Measurements from ENCODE around the gene PFAS. TPM values are rescaled to one million over a fixed set of nuclear protein-coding genes. Genes with fewer than 3 reads are reported as not detected.
A peak's percentile ranks its signal among the peaks of the same experiment; 100 is the strongest.

PFAS gene
- total RNA-seq, 1 donor from 2014 or later = 28.3 TPM

GRCh38 chr17:8288336-8289102 is 39.4 kb downstream of the PFAS start, which contains the start of gene RANGRF:
Gene RANGRF (plus strand): TSS chr17:8288670. CDS start chr17:8288789, 119 bp downstream.
- Histone ChIP-seq H3K9me3 (no peaks in the 10 kb centered on the region), H3K36me3 (no peaks in the 10 kb centered on the region), H3K27ac (peak within 1 kb of the TSS; percentile 95), H3K4me1 (peaks cover 24% of the 10 kb centered on the region), H3K4me3 (peak within 1 kb of the TSS; percentile 79), H3K27me3 (no peaks in the 10 kb centered on the region)
- ATAC-seq (peak; percentile 92), DNase-seq (peak; percentile 95)
- intact Hi-C loops (cut with DNase I) = no loop called here
- TF ChIP-seq CTCF (IDR thresholded peaks at IDR 0.05) = no peak

GRCh38 chr17:8289103-8289397 is 40.0 kb downstream of the PFAS start:
- Histone ChIP-seq H3K4me3 (peak overlapping the region; percentile 79), H3K36me3 (no peaks in the 10 kb centered on the region), H3K4me1 (peaks cover 24% of the 10 kb centered on the region), H3K9me3 (no peaks in the 10 kb centered on the region), H3K27ac (peak overlapping the region; percentile 95), H3K27me3 (no peaks in the 10 kb centered on the region)
- TF ChIP-seq CTCF (IDR thresholded peaks at IDR 0.05) = no peak
- no peak for ATAC-seq
- intact Hi-C loops (cut with DNase I) = no loop called here
- no peak for DNase-seq

- Histone ChIP-seq H3K4me1 (peaks cover 32% of the 10 kb centered on the region), H3K4me3 (no peak overlapping the region), H3K9me3 (no peaks in the 10 kb centered on the region), H3K36me3 (no peaks in the 10 kb centered on the region), H3K27me3 (no peaks in the 10 kb centered on the region), H3K27ac (no peak overlapping the region)
- ATAC-seq (no peak), DNase-seq (no peak)
- TF ChIP-seq CTCF (IDR thresholded peaks at IDR 0.05) = no peak
- intact Hi-C loops (cut with DNase I) = no loop called here
These were observed 41.0 kb downstream of the PFAS start for GRCh38 chr17:8290043-8290442.

GRCh38 chr17:8292639-8293395 is 43.7 kb downstream of the PFAS start:
- Histone ChIP-seq H3K9me3 (no peaks in the 10 kb centered on the region), H3K27me3 (no peaks in the 10 kb centered on the region), H3K36me3 (no peaks in the 10 kb centered on the region), H3K27ac (no peak overlapping the region), H3K4me3 (no peak overlapping the region), H3K4me1 (peaks cover 20% of the 10 kb centered on the region)
- ATAC-seq (no peak), DNase-seq (no peak)
- TF ChIP-seq CTCF (IDR thresholded peaks at IDR 0.05) = no peak
- intact Hi-C loops (cut with DNase I) = no loop called here

- intact Hi-C loops (cut with DNase I) = no loop called here
- Histone ChIP-seq H3K27ac (no peak overlapping the region), H3K36me3 (no peaks in the 10 kb centered on the region), H3K27me3 (no peaks in the 10 kb centered on the region), H3K4me3 (peak overlapping the region; percentile 73), H3K9me3 (no peaks in the 10 kb centered on the region), H3K4me1 (peaks cover 13% of the 10 kb centered on the region)
- DNase-seq = no peak
- no peak for TF ChIP-seq CTCF (IDR thresholded peaks at IDR 0.05)
- no peak for ATAC-seq
These were observed 45.3 kb downstream of the PFAS start for GRCh38 chr17:8294361-8294760.

Measured in upper lobe of right lung (tissue), 1 donor.